Thyroid gland (tissue), 4 donors: ENCODE measurements around the gene CYP2W1.

Experiments used
- CTCF ChIP-seq, 6 experiments: fragments of 200-600 bp in 3 of 6; fragments of 450-650 bp in 3 of 6; sonication (generic) in 3 of 6; IDR thresholded peaks; one replicate each; pipeline ENCODE4 v1.5.1; 2016 to 2019; ENCODE audit warnings: antibody characterized with exemption in 6 of 6, mild to moderate bottlenecking in 2 of 6, inconsistent platforms in 1 of 6, moderate library complexity in 1 of 6
- POLR2A ChIP-seq, 2 donors: fragments of 450-650 bp; IDR thresholded peaks; one replicate each; pipeline ENCODE4 v1.6.1; 2017; ENCODE audit warnings: antibody characterized with exemption in 2 of 2, mild to moderate bottlenecking in 2 of 2, moderate library complexity in 1 of 2

GRCh38 chr7:974172-974571, 8.8 kb upstream of the CYP2W1 start:
- no peak for TF ChIP-seq POLR2A (IDR thresholded peaks at IDR 0.05)
- TF ChIP-seq CTCF (IDR thresholded peaks at IDR 0.05), result no peak
